IMR-90 (cell line): ENCODE measurements around the gene NBEAL1. TPM values are rescaled to one million over a fixed set of nuclear protein-coding genes. Genes with fewer than 3 reads are reported as not detected.

Experiments used
- ATAC-seq: fragments of 200-7000 bp; cut with Tn5 transposase; 2 replicates; pipeline ENCODE4 v1.9.1; 2020; ENCODE audit warnings: low read depth, mild to moderate bottlenecking, moderate library complexity
- BruUV-seq: library from RNA; stranded (reverse); fragments of 400-500 nt; replicated peaks from 2 replicates; lab custom pipeline; 2021; lab: Mats Ljungman, UMichigan
- CTCF ChIA-PET: fragments of 300-600 bp; formaldehyde crosslinking; extraction: SDS; loops from one replicate; lab custom pipeline; 2021; ENCODE audit warnings: antibody characterized with exemption; lab: Yijun Ruan, JAX
- POLR2A ChIA-PET: fragments of 300-600 bp; sonication (Branson Sonifier 250); formaldehyde crosslinking; loops from one replicate; lab custom pipeline; 2022; ENCODE audit warnings: antibody characterized with exemption; ENCODE audit not compliant: unreplicated experiment; lab: Charles Lee
- DNase-seq: peaks from one replicate; pipeline ENCODE4 v3.0.0; 2013
- H2AFZ ChIP-seq: replicated peaks from 2 replicates; pipeline ENCODE3; 2013; ENCODE audit warnings: low read length, mild to moderate bottlenecking; ENCODE audit not compliant: poor library complexity
- H2AK5ac ChIP-seq: 2 replicates; pipeline ENCODE4 v1.6.1; 2013; ENCODE audit warnings: low read depth, low read length, inconsistent platforms
- H2AK9ac ChIP-seq: replicated peaks from 2 replicates; pipeline ENCODE3; 2013; ENCODE audit warnings: mild to moderate bottlenecking, low read depth, low read length, moderate library complexity; ENCODE audit not compliant: poor library complexity
- H2BK120ac ChIP-seq: 2 replicates; pipeline ENCODE4 v1.6.1; 2013; ENCODE audit warnings: low read depth, low read length, inconsistent platforms
- H2BK15ac ChIP-seq: 3 replicates; pipeline ENCODE4 v1.6.1; 2013; ENCODE audit warnings: low read depth, low read length, inconsistent platforms
- H2BK20ac ChIP-seq: 2 replicates; pipeline ENCODE4 v1.6.1; 2013; ENCODE audit warnings: low read depth, mild to moderate bottlenecking, inconsistent platforms, low read length, moderate library complexity
- H2BK5ac ChIP-seq: 2 replicates; pipeline ENCODE4 v1.6.1; 2013; ENCODE audit warnings: mild to moderate bottlenecking, low read depth, low read length, inconsistent platforms; ENCODE audit not compliant: poor library complexity, severe bottlenecking
- H3K14ac ChIP-seq: replicated peaks from 2 replicates; pipeline ENCODE4 v1.6.1; 2013; ENCODE audit warnings: low read depth, low read length, inconsistent platforms
- H3K18ac ChIP-seq: 2 replicates; pipeline ENCODE4 v1.6.1; 2013; ENCODE audit warnings: low read depth, low read length, control low read depth
- H3K23ac ChIP-seq: 2 replicates; pipeline ENCODE4 v1.6.1; 2013; ENCODE audit warnings: low read depth, low read length, inconsistent platforms
- H3K27ac ChIP-seq: 2 replicates; pipeline ENCODE4 v1.5.1; 2013; ENCODE audit warnings: mild to moderate bottlenecking, control low read depth, low read length; ENCODE audit not compliant: insufficient read depth
- H3K27me3 ChIP-seq: 2 replicates; pipeline ENCODE4 v1.6.1; 2013; ENCODE audit warnings: low read length; ENCODE audit not compliant: control insufficient read depth, insufficient read depth
- H3K36me3 ChIP-seq: 2 replicates; pipeline ENCODE4 v1.6.1; 2013; ENCODE audit warnings: low read length, mixed read lengths; ENCODE audit not compliant: control insufficient read depth, insufficient read depth
- H3K4ac ChIP-seq: 2 replicates; pipeline ENCODE4 v1.6.1; 2013; ENCODE audit warnings: low read depth, low read length, inconsistent platforms
- H3K4me1 ChIP-seq: 2 replicates; pipeline ENCODE4 v1.6.1; 2013; ENCODE audit warnings: low read length, mixed read lengths; ENCODE audit not compliant: control insufficient read depth, insufficient read depth
- H3K4me2 ChIP-seq: 2 replicates; pipeline ENCODE4 v1.6.1; 2013; ENCODE audit warnings: low read depth, mild to moderate bottlenecking, control low read depth, low read length, moderate library complexity
- H3K4me3 ChIP-seq: 2 replicates; pipeline ENCODE4 v1.5.1; 2013; ENCODE audit warnings: low read depth, mild to moderate bottlenecking, control low read depth, low read length, moderate library complexity; ENCODE audit not compliant: insufficient read depth
- H3K56ac ChIP-seq: 2 replicates; pipeline ENCODE4 v1.6.1; 2013; ENCODE audit warnings: low read length, inconsistent platforms; ENCODE audit not compliant: insufficient read depth; ENCODE audit errors: extremely low read depth
- H3K79me1 ChIP-seq, 2 experiments: 2 replicates each; pipeline ENCODE4 v1.6.1; 2013; ENCODE audit warnings: low read length in 2 of 2, inconsistent platforms in 1 of 2, low read depth in 1 of 2
- H3K9ac ChIP-seq: 2 replicates; pipeline ENCODE4 v1.6.1; 2013; ENCODE audit warnings: low read depth, low read length, control low read depth
- H3K9me1 ChIP-seq: 2 replicates; pipeline ENCODE4 v1.6.1; 2013; ENCODE audit warnings: low read length, inconsistent platforms; ENCODE audit not compliant: insufficient read depth
- H3K9me3 ChIP-seq: 2 replicates; pipeline ENCODE4 v1.6.1; 2013; ENCODE audit warnings: low read length; ENCODE audit not compliant: control insufficient read depth, insufficient read depth
- H4K20me1 ChIP-seq: 2 replicates; pipeline ENCODE4 v1.6.1; 2013; ENCODE audit warnings: low read length, inconsistent platforms; ENCODE audit not compliant: insufficient read depth
- H4K5ac ChIP-seq: 2 replicates; pipeline ENCODE4 v1.6.1; 2013; ENCODE audit warnings: mild to moderate bottlenecking, low read depth, low read length, control low read depth
- H4K8ac ChIP-seq, 2 experiments: 2 replicates each; pipeline ENCODE4 v1.6.1; 2013; ENCODE audit warnings: low read depth in 2 of 2, low read length in 2 of 2, control low read depth in 1 of 2, inconsistent platforms in 1 of 2
- H4K91ac ChIP-seq: 2 replicates; pipeline ENCODE4 v1.6.1; 2013; ENCODE audit warnings: low read depth, low read length, inconsistent platforms; ENCODE audit not compliant: insufficient read depth
- CHD1 ChIP-seq: IDR thresholded peaks from 2 replicates; pipeline ENCODE4 v1.6.1; 2012; ENCODE audit warnings: low read depth, low read length, improper control_type of control experiment
- MXI1 ChIP-seq: IDR thresholded peaks from 2 replicates; pipeline ENCODE4 v1.6.1; 2012; ENCODE audit warnings: low read depth, mild to moderate bottlenecking, low read length, moderate library complexity, borderline replicate concordance
- dilution Hi-C: fragments of 300-500 bp; cut with HindIII; formaldehyde crosslinking; loops from one replicate; pipeline ENCODE4 v1.14.3; 2018; ENCODE audit warnings: low sequenced_read_pairs; ENCODE audit not compliant: unreplicated experiment
- in situ Hi-C: fragments of 300-500 bp; cut with MboI; formaldehyde crosslinking; loops from 3 replicates; pipeline ENCODE4 v1.14.3; 2019; ENCODE audit warnings: low sequenced_read_pairs, inconsistent platforms, mixed read lengths
- intact Hi-C: fragments of 100-400 bp; cut with micrococcal nuclease; formaldehyde crosslinking; loops from 2 replicates; pipeline ENCODE4 v1.10.0; 2022
- polyA plus RNA-seq, 3 experiments: library from polyadenylated mRNA; depleted of rRNA; stranded (reverse); fragments of >200 nt; gene quantifications; 2 replicates each; pipeline ENCODE4 v1.2.3, GENCODE V29; 2012; ENCODE audit warnings: low replicate concordance in 1 of 3
- total RNA-seq: library from RNA; depleted of rRNA; stranded (reverse); fragments of >200 nt; gene quantifications from 2 replicates; pipeline ENCODE4 v1.2.3, GENCODE V29; 2012
- TF ChIP-seq, protein P1 (sequence below): fragments of 150-350 bp; IDR thresholded peaks from 2 replicates; pipeline ENCODE4 v1.6.1; 2017; ENCODE audit warnings: mild to moderate bottlenecking, antibody characterized with exemption, low read length, low read depth

The NBEAL1 gene
- total and polyA plus RNA-seq, 2 of the 4 experiments (the other 2 are of a cell fraction): 6.4 to 38.0 TPM

DNA sequence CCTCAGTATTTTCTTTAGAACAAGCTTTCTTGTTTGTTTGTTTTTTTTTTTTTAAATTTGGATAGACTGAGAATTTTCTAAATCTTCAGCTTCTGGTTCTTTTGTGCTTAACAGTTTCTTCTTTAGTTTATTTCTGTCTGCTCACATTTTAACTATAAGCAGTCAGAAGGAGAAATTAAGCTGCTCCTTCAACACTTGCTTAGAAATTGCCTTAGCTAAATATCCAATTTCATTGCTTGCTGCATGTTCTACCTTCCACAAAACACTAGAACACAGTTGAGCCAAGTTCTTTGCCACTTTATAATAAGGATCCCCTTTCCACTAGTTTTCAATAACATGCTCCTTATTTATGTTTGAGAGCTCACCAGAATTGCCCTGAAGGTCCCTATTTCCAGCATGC lies 57.7 kb downstream of the NBEAL1 start:
- dilution Hi-C loops: no loop called here
- DNase-seq: no peak

More for the DNA sequence above, 57.7 kb downstream of the NBEAL1 start:
- Histone ChIP-seq H4K5ac (no peak overlapping the region), H3K27me3 (no peaks in the 10 kb centered on the region), H3K14ac (no peak overlapping the region), H2BK5ac (no peak overlapping the region), H3K79me1 (peaks cover 5 to 16% of the 10 kb centered on the region in 2 experiments; a peak in 2 of 4 replicates), H3K27ac (no peak overlapping the region), H2AK9ac (no peak overlapping the region), H3K4me3 (no peak overlapping the region), H3K9ac (no peak overlapping the region), H3K9me1 (0 out of 2 replicates have a peak, but pooled peaks cover 2% of the 10 kb centered on the region), H3K56ac (no peak overlapping the region), H4K8ac (no peak overlapping the region), H3K36me3 (peaks cover 20% of the 10 kb centered on the region), H3K4ac (no peak overlapping the region), H2AFZ (no peak overlapping the region), H3K18ac (no peak overlapping the region), H2AK5ac (no peak overlapping the region), H2BK15ac (no peak overlapping the region), H2BK120ac (no peak overlapping the region), H2BK20ac (no peak overlapping the region), H3K9me3 (no peaks in the 10 kb centered on the region), H3K23ac (no peak overlapping the region), H4K20me1 (no peaks in the 10 kb centered on the region), H4K91ac (no peak overlapping the region), H3K4me2 (no peak overlapping the region), H3K4me1 (0 out of 2 replicates have a peak, but pooled peaks cover 2% of the 10 kb centered on the region)
- CTCF ChIA-PET: no interaction called here
- no TSS peak for BruUV-seq
- intact Hi-C loops: no loop called here
- POLR2A ChIA-PET: no interaction called here
- TF ChIP-seq CHD1: no peak
- TF ChIP-seq, protein P1, sequence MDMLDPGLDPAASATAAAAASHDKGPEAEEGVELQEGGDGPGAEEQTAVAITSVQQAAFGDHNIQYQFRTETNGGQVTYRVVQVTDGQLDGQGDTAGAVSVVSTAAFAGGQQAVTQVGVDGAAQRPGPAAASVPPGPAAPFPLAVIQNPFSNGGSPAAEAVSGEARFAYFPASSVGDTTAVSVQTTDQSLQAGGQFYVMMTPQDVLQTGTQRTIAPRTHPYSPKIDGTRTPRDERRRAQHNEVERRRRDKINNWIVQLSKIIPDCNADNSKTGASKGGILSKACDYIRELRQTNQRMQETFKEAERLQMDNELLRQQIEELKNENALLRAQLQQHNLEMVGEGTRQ: no peak
- TF ChIP-seq MXI1: no peak
- no peak for ATAC-seq
- in situ Hi-C loops: no loop called here
